GM19397 (cell line): ENCODE results near the gene ZNF407.

Experiments used
- ATAC-seq: cut with Tn5 transposase; IDR thresholded peaks from one replicate; pipeline ENCODE4 v1.9.1; 2021; ENCODE audit warnings: mild to moderate bottlenecking, moderate library complexity; ENCODE audit not compliant: unreplicated experiment

ZNF407 gene

DNA sequence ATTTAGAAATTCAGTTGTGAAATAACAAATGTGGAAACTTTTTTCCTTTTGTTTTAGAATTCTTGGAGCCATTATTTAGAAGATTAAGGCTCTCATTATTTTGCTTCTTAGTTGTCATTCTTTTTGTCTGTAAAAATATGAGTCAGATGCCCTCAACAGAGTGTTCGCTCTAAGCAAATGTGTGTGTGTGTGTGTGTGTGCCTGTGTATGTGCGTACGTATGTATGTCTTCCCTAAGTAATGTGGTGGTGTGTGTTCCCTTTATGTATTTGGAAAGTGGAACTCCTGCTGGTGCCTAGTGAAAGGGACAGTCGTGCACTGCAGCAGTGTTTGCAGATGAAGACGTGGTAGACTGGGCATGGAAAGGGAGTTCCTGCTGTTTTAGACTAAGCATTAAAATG, 27.5 kb downstream of the ZNF407 start:
- ATAC-seq, result no peak

DNA sequence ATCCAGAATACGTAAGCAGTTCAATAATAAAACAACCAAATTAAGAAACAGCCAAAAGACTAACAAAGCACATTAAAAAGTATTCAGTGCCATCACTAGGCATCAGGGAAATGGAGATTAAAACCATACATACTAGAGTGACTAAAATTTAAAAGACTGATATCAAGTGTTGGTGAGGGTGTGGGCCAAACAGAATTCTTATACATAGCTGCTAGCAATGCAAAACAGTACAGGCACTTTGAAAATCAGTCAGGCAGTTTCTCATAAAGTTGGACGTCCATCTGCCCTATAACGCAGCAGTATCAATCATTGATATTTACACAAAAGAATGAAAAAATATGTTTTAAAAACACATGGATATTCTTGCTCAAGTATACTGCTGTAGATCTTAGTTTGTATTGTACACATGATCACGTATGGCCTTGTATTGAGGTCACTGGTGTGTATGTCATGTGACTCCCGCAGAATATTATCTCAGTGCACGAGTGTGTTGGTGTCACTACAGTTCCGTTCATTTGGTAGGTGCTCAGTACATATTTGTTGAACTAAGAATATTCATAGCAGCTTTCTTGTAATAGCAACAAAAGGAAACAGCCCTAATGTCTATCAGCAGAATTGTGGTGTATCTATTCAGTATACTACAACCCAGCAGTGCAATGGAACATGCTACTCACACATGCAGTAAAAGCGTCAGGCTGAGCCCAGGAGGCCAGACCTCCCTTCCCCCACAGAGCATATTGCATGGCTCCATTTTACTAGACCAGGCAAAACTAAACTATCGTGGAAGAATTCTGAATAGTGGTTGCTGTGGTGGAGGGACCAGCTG, 28.6 kb downstream of the ZNF407 start:
- ATAC-seq, result no peak

GRCh38 chr18:74630804-74631203, 33.1 kb downstream of the ZNF407 start:
- ATAC-seq, result no peak

DNA sequence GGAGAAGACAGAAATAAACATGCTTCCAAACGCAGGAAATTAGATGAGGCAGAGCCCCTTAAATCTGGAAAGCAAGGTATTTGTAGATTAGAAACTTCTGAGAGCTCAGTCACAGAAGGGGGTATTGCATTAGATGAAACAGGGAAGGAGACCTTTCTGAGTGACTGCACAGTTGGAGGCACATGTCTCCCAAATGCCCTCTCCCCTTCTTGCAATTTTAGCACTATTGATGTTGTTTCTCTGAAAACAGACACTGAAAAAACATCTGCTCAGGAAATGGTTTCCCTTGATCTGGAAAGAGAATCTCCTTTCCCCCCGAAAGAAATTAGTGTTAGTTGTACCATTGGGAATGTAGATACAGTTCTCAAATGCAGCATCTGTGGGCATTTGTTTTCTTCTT, 33.5 kb downstream of the ZNF407 start:
- ATAC-seq, result no peak

- no peak for ATAC-seq
These were observed 34.1 kb downstream of the ZNF407 start for GRCh38 chr18:74631623-74632350.

- no peak for ATAC-seq
These were observed 34.6 kb downstream of the ZNF407 start for GRCh38 chr18:74632351-74632679.

- ATAC-seq, result no peak
These were observed 35.2 kb downstream of the ZNF407 start for GRCh38 chr18:74632856-74633255.

- ATAC-seq, result no peak
These were observed 36.1 kb downstream of the ZNF407 start for GRCh38 chr18:74633652-74634352.

GRCh38 chr18:74635224-74635975, 37.7 kb downstream of the ZNF407 start:
- no peak for ATAC-seq

- no peak for ATAC-seq
These were observed 39.4 kb downstream of the ZNF407 start for GRCh38 chr18:74637070-74637469.

DNA sequence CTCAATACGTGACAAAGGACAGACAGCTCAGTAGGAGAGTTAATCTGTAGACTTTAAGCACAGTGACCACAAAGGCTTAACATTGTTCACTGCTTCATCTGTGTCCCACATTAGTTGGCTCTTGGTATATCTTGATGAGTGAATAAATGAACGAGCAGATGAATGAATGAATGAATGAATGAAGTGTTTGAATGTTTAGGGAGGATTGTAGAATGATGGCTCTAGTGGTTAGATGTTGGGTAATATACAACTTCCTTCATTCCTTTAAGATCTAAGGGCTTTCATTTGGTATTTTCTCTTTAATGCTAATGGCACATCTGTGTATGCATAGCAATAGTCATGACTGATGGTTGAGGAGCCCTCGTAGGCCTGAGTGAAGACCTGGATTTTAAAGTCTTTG, 40.5 kb downstream of the ZNF407 start:
- no peak for ATAC-seq

GRCh38 chr18:74644713-74645112, 47.0 kb downstream of the ZNF407 start:
- no peak for ATAC-seq

DNA sequence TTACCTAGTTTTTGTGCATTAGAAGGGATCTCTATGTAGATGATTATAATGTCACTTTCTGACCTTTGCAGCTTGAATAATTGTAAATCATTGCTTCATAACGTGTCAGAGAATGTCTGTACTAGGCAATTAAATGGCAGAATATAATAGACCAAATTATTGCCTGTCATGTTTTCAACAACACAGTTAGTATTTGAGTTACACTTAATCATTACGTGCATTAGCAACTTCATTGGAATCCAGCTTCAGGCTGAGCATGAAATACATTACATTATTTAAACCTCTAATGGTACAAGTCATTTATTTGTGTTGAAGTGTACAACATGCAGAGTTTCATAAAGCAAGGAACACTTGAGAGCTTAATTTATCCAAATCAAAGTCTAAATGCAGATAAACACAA, 48.0 kb downstream of the ZNF407 start:
- no peak for ATAC-seq

GRCh38 chr18:74651327-74652128, 53.9 kb downstream of the ZNF407 start:
- ATAC-seq, result no peak

DNA sequence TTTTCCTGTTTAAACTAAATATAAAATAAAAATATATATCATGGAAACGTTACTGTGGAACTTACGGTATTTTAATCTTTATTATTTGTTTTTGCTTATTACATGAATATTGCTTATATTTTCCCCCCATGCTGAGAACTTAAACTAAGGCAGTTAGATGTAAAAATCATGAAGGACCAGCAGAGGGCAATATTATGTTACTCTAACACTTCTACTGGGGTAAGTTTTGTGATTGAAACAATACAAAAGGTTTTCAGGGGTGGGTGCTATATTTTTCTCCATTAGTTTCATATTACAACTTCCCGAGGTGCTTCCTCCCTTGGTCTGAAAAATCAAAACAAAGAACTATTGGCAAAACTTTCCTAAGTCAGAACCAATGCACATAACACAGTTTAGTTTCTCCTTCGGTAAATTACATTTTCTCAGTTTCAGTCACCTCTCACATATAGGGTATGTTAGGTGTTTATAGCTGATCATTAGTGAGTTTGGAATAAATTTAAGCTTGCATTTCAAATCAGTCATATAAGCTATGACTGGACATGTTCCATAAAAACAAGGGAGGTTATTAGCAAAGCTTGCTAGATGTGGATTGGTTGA, 54.8 kb downstream of the ZNF407 start:
- ATAC-seq, result peak; percentile 55

DNA sequence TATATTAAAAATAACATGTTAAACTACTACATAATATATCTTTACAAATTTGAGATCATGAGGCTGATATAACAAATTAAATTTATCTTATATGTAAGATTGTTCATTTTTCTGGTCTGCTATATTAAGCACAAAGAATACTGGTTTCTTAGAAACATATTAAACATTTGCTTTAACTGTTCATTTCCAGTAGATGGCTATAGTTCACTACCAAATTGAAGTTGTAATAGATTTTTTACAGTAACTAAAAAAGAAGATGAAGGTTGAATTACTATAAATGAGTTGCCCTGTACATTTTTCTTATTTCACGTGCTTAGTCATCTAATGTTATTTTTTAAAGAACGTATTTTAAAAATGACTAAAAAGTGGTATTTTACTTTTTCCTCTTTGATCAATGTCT, 57.0 kb downstream of the ZNF407 start:
- no peak for ATAC-seq

GRCh38 chr18:74661008-74661407, 63.3 kb downstream of the ZNF407 start:
- ATAC-seq, result no peak

DNA sequence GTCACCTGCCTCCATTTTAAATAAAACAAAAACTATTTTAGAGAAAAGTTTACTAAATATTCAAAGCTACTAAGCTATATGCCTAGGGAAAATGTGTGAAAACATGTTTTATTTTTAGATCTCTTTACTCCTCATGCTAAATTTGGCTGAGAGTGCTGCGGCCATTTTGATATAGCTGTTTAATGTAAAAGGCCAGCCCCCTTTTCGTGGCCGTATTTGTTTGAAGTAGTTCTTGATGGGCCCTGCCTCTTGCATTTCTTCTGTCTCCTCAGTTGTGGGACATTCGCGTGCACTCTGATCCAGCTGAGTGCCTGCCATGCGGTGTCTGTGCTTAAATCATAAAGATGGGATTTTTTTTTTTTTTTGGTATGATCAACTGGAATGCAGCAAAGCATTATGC, 64.0 kb downstream of the ZNF407 start:
- ATAC-seq, result no peak

DNA sequence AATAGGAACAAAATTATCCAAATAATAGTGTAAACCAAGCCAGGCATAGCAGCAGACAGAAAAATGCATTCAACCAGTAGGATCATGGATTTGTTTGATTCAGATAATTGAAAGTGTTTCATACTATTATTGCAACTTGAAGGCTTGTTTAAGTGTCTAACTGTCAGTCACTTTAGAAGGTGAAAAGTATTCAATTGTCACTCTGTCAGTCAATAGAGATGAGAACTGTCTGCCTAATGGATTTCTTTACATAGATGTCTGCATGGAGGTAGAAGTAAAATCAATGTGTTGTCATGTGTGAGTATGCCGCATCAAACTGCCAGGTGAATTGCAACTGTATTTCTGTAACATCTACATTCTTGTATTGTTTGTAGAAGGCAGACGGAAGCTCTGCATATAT, 65.0 kb downstream of the ZNF407 start:
- no peak for ATAC-seq

DNA sequence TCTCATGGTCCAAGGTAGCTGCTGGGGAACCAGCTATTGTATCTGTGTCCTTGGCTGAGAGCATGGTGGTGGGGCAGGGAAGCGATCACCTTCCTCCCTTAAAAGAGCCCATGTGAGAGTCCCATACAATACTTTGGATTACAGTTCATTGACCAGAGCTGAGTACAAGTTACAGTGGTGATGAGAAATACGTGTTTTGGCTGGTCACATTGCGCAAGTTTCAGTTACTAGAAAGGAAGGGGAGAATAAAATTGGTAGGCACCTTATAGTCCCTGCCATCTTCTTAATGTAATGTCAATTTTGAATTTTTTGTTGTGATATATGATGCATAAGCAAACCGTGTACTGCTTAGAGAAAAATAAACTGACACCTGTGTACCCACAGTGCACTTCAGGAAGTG, 67.7 kb downstream of the ZNF407 start:
- ATAC-seq, result no peak
